Stimulated activated CD8-positive, alpha-beta memory T cell treated with anti-CD3 and anti-CD28 coated beads, Interleukin-12 subunit alpha, Interleukin-12 subunit beta, amount 100 ng/mL, for 24 hours (primary cell): ENCODE data around the gene LTBP1.
"Not testable (repeated sequence)": the region's sequence is repeated elsewhere in the genome, so short reads cannot be mapped to it uniquely, and the experiment has no call there.

Source experiments
- DNase-seq: peaks from one replicate; pipeline ENCODE4 v3.0.0-alpha.2; 2020; ENCODE audit errors: extremely low read depth

Gene LTBP1

DNA sequence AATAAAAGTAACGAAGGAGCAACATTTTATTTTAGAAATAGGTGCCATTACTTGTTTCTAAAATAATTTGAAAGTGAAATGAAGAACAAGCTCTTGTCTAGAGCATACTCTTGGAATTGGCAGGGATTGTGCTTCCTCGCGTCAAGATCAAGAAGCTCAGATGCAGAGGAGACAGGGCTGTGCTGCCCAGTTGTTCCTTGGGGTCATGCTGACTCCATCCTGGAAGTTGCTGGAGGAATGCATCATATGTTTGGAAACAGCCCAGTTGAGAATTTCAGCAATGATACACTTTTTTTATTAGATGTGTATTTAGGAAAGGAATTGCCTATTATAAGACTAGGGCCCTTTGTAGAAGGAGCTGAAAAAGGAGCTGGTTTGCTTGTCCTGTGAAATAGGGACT, 17.2 kb downstream of the LTBP1 start:
- no peak for DNase-seq

- no peak for DNase-seq
These were observed 18.9 kb downstream of the LTBP1 start for GRCh38 chr2:32965523-32966171.

- no peak for DNase-seq
These were observed 22.9 kb downstream of the LTBP1 start for GRCh38 chr2:32969444-32970162.

DNA sequence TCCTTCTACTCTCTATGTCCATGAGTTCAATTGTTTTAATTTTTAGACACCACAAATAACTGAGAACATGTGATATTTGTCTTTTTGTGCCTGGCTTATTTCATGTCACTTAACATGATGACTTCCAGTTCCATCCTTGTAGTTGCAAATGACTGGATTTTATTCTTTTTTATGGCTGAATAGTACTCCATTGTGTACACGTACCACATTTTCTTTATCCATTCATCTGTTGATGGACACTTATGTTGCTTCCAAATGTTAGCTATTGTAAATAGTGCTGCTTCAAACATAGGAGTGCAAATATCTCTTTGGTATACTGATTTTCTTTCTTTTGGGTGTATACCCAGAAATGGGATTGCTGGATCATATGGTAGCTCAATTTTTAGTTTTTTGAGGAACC, 27.0 kb downstream of the LTBP1 start:
- DNase-seq = not testable (repeated sequence)

DNA sequence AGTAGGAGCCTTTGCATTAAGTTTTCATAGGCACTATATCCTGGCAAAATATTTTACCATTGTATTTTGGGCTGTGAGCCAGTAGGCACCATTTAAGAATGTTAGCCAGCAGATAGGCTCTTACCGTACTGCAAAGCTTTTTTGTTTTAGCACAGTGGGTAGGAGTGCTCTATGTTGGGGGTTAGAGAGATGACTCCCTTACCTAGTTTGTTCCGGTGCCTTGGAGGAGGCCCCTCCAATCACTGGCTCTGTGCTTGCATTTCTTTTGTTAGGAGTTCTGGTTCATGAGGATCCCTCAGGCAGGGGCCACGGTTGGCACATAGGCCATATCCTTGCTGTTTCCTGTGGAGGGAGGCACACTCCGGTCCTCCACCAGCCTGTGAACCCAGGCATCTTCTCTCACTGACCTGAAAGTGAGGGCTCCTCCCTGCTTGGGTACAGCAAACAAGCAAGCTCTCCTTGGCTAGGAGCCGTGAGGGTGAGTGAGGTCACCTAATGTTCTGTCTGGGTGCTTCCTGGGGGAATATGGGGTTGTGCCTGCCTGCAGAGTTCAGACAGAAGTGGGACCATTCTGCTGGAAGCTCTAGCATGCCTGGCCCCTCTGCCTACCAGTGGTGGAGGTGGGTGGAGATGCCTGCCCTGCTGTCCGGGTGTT, 29.8 kb downstream of the LTBP1 start:
- no peak for DNase-seq

DNA sequence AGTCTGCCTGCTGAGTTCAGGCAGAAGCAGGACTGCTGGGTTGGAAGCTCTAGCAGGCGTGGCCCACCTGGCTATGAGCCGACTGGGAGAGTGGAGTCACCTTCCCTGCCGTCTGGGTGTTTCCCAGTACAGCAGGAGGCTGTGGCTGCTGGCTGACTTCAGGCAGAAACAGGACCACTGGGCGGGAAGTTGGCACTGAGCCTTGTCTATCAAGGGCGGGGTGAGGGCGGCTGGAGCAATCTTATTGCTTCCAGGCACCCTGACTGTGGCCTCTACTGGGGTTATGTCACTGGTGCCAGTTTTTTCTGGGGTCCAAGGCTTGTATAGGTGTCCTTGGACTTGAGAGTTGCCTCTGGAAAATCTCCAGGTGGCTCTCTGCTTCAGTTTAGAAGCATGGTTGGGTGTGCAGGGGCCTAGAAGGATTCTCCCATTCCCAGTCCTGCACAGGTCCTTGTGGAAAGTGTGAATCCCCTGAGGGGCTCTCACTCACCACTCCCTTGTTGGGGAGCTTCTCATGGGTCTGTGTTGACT, 30.5 kb downstream of the LTBP1 start:
- DNase-seq = no peak

DNA sequence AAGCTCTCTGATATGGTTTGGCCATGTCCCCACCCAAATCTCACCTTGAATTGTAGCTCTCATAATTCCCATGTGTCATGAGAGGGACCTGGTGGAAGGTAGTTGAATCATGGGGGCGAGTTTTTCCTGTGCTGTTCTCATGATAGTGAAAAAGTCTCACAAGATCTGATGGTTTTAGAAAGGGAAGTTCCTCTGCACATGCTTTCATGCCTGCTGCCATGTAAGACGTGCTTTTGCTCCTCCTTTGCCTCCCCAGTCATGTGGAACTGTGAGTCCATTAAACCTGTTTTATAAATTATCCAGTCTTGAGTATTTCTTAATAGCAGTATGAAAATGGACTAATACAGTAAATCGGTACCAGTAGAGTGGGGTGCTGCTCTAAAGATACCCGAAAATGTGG, 34.9 kb downstream of the LTBP1 start:
- no peak for DNase-seq

DNA sequence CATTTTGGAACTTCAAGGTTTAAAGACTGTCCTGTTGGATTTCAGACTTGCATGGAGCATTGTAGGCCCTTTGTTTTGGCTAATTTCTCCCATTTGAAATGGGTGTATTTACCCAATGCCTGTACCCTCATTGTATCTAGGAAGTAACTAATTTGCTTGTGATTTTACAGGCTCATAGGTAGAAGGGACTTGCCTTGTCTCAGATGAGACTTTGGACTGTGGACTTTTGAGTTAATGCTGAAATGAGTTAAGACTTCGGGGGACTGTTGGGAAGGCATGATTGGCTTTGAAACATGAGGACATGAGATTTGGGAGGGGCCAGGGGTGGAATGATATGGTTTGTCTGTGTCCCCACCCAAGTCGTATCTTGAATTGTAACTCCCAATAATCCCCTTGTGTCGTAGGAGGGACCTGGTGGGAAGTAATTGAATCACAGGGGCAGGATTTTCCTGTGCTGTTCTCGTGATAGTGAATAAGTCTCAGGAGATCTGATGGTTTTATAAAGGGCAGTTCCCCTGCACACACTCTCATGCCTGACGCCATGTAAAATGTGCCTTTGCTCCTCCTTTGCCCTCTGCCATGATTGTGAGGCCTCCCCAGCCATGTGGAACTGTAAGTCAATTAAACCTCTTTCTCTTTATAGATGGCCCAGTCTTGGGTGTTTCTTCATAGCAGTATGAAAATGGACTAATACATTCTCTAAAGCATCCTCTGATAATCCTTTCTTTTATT, 36.6 kb downstream of the LTBP1 start:
- not testable (repeated sequence) for DNase-seq

DNA sequence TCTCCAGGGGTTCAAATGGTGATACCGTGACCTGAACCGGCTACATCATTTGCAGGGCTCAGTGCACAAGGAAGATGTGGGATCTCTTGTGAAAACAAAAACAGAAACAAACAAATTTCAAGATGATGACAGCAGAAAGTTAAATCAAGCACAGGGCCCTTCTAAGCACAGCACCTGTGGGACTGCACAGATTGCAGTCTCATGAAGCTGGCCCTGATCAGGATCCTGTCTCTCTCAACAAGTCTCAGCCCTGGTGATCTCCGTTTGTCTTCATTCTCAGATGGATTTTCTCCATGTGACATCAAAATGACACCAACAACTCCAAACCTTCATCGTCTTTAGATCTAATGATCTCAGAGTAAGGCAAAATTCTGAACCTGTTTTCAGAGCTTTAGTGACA, 39.7 kb downstream of the LTBP1 start:
- DNase-seq = no peak

DNA sequence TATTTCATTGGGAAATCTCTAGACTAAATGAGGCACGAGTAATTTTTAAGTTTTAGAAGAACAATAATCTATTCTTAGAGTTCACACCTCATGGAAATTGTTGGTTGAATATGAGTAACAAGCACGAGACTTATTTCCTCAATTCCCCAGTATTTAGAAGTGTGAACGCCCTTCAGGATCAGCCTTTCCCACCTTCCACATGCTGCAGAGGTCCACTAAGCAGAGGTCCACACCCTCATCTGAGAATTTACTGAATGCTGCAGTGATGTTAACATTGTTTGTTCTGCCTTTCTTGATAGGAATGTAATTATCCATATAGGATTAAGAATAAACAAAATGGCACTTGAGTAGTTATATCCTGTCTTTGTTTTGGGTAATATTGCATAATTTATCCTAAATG, 41.8 kb downstream of the LTBP1 start:
- DNase-seq = no peak

DNA sequence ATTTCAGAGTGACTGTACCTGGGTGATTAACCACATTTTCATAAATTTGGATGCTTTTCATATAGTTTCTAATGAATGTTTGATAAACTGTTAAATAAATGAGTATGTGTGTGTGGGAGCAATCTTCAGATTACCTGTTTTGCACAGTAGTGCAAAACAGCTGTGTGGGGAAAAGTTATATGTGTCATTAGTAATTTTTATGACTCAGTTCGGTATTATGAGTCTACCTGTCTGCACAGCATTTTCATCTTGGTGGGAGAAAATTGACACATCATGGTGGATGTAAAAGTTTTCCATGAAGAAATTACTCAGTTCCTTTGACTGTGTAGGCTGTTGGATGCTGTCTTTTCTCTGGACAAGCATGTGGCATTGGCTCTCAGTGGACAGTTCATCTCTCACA, 43.8 kb downstream of the LTBP1 start:
- DNase-seq = no peak

DNA sequence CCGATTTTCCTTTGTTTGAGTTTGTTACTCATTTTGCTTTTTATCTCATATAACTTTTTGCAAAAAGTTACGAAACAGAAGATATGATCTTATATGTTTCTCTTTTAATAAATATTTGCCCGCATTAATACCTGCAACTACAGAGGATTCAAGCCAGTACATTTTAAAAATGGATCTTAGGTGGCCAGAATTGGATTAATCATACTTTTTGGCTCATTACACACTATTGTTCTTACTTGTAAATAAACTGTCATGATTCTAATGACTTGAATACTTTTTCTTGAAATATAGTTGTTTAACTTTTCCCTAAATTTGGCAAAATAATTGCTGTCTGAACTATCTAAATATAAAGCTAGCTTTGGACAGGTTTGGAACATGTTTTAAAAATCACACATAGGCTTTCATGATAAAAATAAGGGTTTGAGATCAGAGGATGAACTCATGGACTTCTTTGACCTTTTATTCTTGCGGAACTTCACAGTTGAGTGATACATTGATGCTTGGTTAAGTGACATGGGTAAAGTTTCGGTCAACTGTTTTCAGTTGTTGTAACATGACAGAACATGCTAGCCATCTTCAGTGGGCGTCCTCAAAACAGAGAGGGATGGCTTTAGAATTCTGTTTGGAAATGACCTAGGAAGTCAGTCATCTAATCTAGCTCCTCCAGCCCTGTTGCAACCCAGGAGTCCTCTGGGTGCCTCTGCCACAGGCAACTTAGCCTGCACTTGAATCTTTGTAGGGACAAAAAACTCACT, 44.5 kb downstream of the LTBP1 start:
- DNase-seq = no peak

DNA sequence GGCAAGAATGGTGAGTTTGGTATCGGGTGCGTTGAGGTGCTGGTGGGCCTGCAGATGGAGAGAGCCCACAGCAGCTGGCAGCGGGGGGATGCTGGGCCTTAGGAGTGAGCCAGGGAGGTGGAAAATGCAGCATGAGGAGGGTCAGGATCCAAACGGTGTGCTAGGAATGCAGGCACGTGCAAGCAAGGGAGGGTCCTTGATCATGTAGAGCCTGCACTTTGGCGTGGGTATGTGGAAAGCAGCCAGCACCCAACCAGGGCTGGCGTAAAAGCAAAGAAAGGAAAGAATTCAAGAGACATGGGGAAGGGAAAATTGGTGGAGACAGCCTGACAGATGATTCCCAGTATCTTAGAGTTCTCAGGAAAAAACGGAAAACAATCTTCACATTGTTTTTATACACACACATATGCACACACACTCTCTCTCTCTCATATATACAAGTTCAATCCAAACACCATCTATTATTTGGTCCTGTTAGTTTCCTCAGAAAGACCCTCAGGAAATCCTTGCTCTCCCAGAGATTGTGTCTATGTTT, 46.3 kb downstream of the LTBP1 start:
- no peak for DNase-seq

DNA sequence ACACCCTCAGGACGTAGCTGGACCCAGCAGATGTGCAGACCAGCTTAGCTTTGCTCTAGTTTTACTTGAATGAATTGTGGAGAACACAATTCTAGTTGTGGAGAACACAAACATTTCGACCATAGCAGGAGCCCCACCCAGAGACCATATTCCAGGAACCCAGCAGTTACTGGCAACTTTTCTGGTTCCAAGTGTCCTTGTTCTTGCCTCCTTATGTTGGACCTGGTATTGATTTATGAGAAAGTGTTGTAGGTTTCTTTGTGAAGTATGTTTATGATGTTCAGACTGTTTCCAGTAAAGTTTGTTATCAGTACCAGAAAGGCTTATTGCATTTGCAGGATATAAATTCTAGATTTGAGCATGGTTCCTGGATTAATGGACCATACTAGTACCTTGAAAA, 51.0 kb downstream of the LTBP1 start:
- DNase-seq = no peak

DNA sequence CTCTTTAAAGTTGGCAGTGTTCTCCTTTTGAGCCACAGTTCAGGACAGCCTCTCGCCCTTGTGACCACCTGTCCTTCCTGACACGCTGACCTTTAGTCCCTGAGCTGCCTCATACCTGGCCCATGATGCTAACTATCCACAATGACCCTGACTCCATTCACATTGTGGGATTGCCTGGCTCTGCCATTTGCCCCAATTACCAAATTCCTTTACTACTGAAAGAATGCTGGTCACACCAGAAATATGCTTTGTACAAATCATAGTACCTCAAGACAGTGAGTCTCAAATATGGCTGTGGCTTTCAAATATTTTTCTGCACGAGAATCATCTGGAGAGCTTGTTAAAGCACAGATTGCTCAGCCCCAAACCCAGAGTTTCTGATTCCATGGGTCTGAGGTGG, 54.2 kb downstream of the LTBP1 start:
- DNase-seq = no peak

DNA sequence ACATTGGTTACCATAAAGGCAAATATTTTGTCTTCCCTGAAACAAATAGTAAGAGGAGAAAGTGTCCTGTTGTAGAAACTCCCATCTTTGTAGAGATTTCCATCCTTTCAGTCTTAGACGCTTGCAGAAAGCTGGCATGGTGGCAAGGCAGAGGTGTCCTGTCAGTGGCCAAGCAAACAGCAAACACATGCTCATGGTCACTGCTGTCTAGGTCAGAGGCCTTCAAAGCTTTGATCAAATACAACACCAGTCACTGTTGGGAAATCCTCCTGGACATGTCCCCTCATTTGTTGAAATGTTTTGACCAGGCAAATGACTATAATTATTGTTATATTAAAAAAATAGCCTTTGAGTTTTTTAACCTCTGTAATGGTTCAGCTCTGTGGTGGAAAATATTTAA, 55.1 kb downstream of the LTBP1 start:
- DNase-seq = no peak

DNA sequence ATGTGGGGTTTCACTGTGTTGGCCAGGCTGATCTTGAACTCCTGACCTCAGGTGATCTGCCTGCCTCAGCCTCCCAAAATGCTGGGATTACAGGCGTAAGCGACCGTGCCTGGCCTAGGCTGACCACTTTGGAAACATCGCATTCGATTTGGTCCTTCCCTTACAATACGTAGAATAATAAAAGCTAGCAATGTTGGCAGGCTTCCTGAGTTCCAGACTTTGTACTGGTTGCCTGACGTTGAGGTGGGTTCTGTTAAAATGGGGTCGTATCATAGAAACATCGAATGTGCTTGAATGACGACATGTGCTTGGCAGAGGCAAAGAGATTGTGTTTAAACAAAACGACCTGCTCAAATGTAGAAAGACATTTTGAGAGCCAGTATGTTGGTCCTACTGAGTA, 56.1 kb downstream of the LTBP1 start:
- DNase-seq = no peak

GRCh38 chr2:33005057-33005456, 58.3 kb downstream of the LTBP1 start:
- no peak for DNase-seq

DNA sequence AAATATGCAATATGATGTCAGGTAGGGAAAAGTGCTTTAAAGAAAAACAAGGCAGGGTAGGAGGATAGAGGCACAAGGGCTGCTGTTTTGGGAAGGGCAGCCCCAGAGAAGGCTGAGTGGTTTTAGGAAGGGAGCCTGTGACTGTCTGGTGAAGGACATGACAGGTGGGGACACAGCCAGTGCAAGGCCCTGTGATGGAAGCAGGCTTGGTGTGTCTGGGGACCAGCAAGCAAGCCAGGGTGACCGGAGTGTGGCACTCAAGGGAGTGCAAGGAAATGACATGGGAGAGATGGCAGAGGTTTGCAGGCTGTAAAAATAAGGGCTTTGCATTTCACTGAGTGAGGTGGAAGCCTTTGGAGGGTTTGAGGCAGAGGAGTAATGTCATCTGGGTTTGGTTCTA, 62.0 kb downstream of the LTBP1 start:
- no peak for DNase-seq

GRCh38 chr2:33009249-33009648, 62.5 kb downstream of the LTBP1 start:
- DNase-seq = no peak

GRCh38 chr2:33011373-33011772, 64.6 kb downstream of the LTBP1 start:
- no peak for DNase-seq
